ENCODE measurements around the gene ZNF366.

GRCh38 chr5:72478684-72479083 is 28.5 kb downstream of the ZNF366 start:
- no peak for TF ChIP-seq POLR2A (IDR thresholded peaks at IDR 0.05)
- no peak for TF ChIP-seq CTCF (IDR thresholded peaks at IDR 0.05)
- no peak for TF ChIP-seq EP300 (IDR thresholded peaks at IDR 0.05)

All from stomach (tissue), 4 donors.